Panc1 (cell line): ENCODE measurements around the gene FNTB. TPM values are rescaled to one million over a fixed set of nuclear protein-coding genes. Genes with fewer than 3 reads are reported as not detected.

ENCODE experiments used
- ATAC-seq: fragments of 200-7000 bp; cut with Tn5 transposase; 2 replicates; pipeline ENCODE4 v1.9.1; 2020; ENCODE audit warnings: mild to moderate bottlenecking, moderate library complexity
- BruUV-seq: library from RNA; stranded (reverse); fragments of 400-500 nt; replicated peaks from 2 replicates; lab custom pipeline; 2021; lab: Mats Ljungman, UMichigan
- CTCF ChIA-PET: fragments of 300-600 bp; sonication (Branson Sonifier 250); formaldehyde crosslinking; loops from one replicate; lab custom pipeline; 2022; ENCODE audit warnings: antibody characterized with exemption; lab: Charles Lee
- POLR2A ChIA-PET: fragments of 300-600 bp; sonication (Branson Sonifier 250); formaldehyde crosslinking; loops from one replicate; lab custom pipeline; 2022; ENCODE audit warnings: antibody characterized with exemption; lab: Charles Lee
- DNase-seq: peaks from one replicate; pipeline ENCODE4 v3.0.0-alpha.2; 2010; ENCODE audit warnings: low read depth, low spot score
- H3K27ac ChIP-seq: 2 replicates; pipeline ENCODE4 v1.5.1; 2011; ENCODE audit warnings: mild to moderate bottlenecking, low read length, inconsistent platforms
- H3K27me3 ChIP-seq: fragments of 200-500 bp; sonication (Bioruptor generic); 2 replicates; pipeline ENCODE4 v1.6.0; 2014; ENCODE audit warnings: low read length, inconsistent platforms; ENCODE audit not compliant: control insufficient read depth, insufficient read depth
- H3K36me3 ChIP-seq: fragments of 200-500 bp; sonication (Bioruptor generic); 2 replicates; pipeline ENCODE4 v1.5.1; 2014; ENCODE audit warnings: inconsistent platforms, mild to moderate bottlenecking, low read length, moderate library complexity; ENCODE audit not compliant: control insufficient read depth, insufficient read depth
- H3K4me1 ChIP-seq: 2 replicates; pipeline ENCODE4 v1.5.1; 2011; ENCODE audit warnings: inconsistent platforms, mild to moderate bottlenecking, low read length, moderate library complexity; ENCODE audit not compliant: control insufficient read depth, insufficient read depth
- H3K4me3 ChIP-seq, 2 experiments: 2 replicates each; pipeline ENCODE4 v1.5.1; 2011 to 2012; ENCODE audit warnings: low read depth in 2 of 2, low read length in 2 of 2, mild to moderate bottlenecking in 2 of 2, inconsistent platforms in 1 of 2, moderate library complexity in 1 of 2
- H3K9me3 ChIP-seq: fragments of 200-500 bp; sonication (Bioruptor generic); 2 replicates; pipeline ENCODE4 v1.5.1; 2014; ENCODE audit warnings: low read depth, mild to moderate bottlenecking, inconsistent platforms, low read length, moderate library complexity; ENCODE audit not compliant: control insufficient read depth, insufficient read depth
- CTCF ChIP-seq: fragments of 450-650 bp; IDR thresholded peaks from 2 replicates; pipeline ENCODE4 v1.5.1; 2017; ENCODE audit warnings: mild to moderate bottlenecking
- POLR2AphosphoS5 ChIP-seq: IDR thresholded peaks from 2 replicates; pipeline ENCODE4 v1.6.1; 2012; ENCODE audit warnings: mild to moderate bottlenecking, low read depth, low read length, moderate library complexity
- REST ChIP-seq, 2 experiments: IDR thresholded peaks; 2 replicates each; pipeline ENCODE4 v1.6.1; 2011 to 2012; ENCODE audit warnings: low read depth in 2 of 2, control low read depth in 1 of 2, low read length in 1 of 2, mild to moderate bottlenecking in 1 of 2, moderate library complexity in 1 of 2; ENCODE audit not compliant: insufficient read depth in 1 of 2
- SIN3A ChIP-seq: IDR thresholded peaks from 2 replicates; pipeline ENCODE4 v1.6.1; 2012; ENCODE audit warnings: low read depth, mild to moderate bottlenecking, low read length, moderate library complexity, borderline replicate concordance; ENCODE audit not compliant: insufficient read depth
- TCF7L2 ChIP-seq: IDR thresholded peaks from 2 replicates; pipeline ENCODE4 v1.6.1; 2011; ENCODE audit warnings: mild to moderate bottlenecking, low read depth, low read length, inconsistent platforms
- in situ Hi-C: cut with HindIII; loops from 2 replicates; pipeline ENCODE4 v1.10.0; 2016; ENCODE audit warnings: low sequenced_read_pairs, low pct_unique_long_range_greater_than_20kb
- intact Hi-C: fragments of 100-400 bp; cut with micrococcal nuclease; formaldehyde crosslinking; loops from one replicate; pipeline ENCODE4 v1.10.0; 2022; ENCODE audit not compliant: unreplicated experiment
- total RNA-seq: library from RNA; stranded (reverse); gene quantifications from one replicate; pipeline ENCODE4 v1.2.1, GENCODE V29; 2021; ENCODE audit not compliant: unreplicated experiment

Gene FNTB
- total RNA-seq, 1 experiment from 2014 or later, result 13.3 TPM

DNA sequence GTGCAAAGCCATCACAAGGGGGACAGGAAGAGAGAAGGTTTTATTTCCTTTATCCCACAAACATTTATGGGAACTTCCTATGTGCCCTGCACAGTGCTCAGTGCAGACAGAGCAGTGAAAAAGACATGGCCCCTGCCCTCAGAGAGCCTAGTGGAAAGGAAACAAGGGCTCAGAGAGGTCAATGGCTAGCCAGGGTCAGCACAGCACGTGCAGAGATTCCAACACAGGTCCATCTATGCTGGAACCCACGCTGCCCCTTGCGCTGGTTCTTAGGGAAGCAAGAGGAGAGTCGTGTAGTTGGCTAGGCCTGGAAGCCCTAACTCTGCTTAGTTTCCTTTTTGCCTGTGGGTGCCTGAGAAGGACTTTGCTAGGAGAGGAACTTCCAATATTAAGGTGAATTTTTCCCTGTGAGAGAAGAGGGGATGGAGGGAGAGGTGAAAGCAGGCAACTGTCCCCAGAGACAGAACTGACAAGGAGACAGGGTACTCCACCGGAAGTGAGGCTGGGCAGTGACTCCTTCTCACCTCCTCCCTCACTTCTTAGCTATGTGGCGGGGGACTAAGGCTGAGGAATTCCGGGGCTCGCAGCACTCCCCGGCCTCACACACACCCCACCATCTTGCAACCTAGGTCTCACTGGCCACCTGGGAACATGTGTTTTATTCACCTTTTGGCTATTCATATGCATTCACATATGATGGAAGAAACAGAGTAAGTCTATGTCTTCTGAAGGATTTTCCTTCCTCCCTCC, 32.0 kb upstream of the FNTB start:
- no peaks in the 10 kb centered on the region for H3K9me3 ChIP-seq
- H3K36me3 ChIP-seq, result no peaks in the 10 kb centered on the region
- TF ChIP-seq REST (IDR thresholded peaks at IDR 0.05; ENCODE audit: insufficient read depth in 1 of 2, low read depth in 2 of 2, low read length in 1 of 2) (no peak), POLR2AphosphoS5 (no peak), TCF7L2 (no peak), SIN3A (no peak), CTCF (no peak)
- H3K27me3 ChIP-seq, result no peaks in the 10 kb centered on the region
- no TSS peak for BruUV-seq
- ChIA-PET CTCF (no interaction called here), POLR2A (no interaction called here)
- no peak overlapping the region for H3K27ac ChIP-seq
- no peak overlapping the region for H3K4me3 ChIP-seq
- H3K4me1 ChIP-seq, result no peaks in the 10 kb centered on the region
- DNase-seq (no peak), ATAC-seq (no peak)
- intact Hi-C loops (no loop called here), in situ Hi-C loops (no loop called here)

DNA sequence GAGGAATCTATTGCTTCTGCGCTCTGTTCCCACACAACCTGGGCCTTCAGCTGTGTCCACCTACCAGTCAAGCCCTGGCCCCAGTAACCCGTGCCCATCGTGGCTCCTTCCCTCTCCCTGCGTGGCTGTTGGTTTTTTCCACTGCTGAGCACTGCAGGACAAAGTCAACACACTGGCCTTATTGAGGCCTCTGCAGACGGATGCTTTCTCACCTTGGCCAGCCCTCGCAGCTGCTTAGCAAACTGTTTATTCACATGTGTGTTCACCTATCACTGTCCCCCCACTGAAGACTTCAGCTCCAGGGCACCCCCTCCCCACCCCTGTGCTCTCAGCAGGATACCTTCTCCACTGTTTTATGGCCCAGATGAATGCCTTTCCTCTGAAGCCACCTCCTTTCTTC, 31.4 kb upstream of the FNTB start:
- CTCF ChIA-PET, result no interaction called here

More for the DNA sequence above, 31.4 kb upstream of the FNTB start:
- no peaks in the 10 kb centered on the region for H3K9me3 ChIP-seq
- H3K4me1 ChIP-seq, result no peaks in the 10 kb centered on the region
- no peak for TF ChIP-seq REST (IDR thresholded peaks at IDR 0.05; ENCODE audit: insufficient read depth in 1 of 2, low read depth in 2 of 2, low read length in 1 of 2)
- TF ChIP-seq CTCF, result no peak
- no peak for TF ChIP-seq POLR2AphosphoS5
- no peak for TF ChIP-seq TCF7L2
- no peak for TF ChIP-seq SIN3A
- in situ Hi-C loops, result no loop called here
- no TSS peak for BruUV-seq
- no peaks in the 10 kb centered on the region for H3K27me3 ChIP-seq
- no peaks in the 10 kb centered on the region for H3K36me3 ChIP-seq
- ATAC-seq (no peak), DNase-seq (no peak)
- POLR2A ChIA-PET, result no interaction called here
- no peak overlapping the region for H3K4me3 ChIP-seq
- intact Hi-C loops, result no loop called here
- H3K27ac ChIP-seq, result no peak overlapping the region
